ENCODE results near the gene SUMO3. TPM values are rescaled to one million over a fixed set of nuclear protein-coding genes. Genes with fewer than 3 reads are reported as not detected.

Gene SUMO3
- total RNA-seq, 1 experiment from 2014 or later: 82.9 TPM

- peaks cover 0 to 10% (median 9%) of the 10 kb centered on the region in 3 experiments; a peak in 3 of 7 replicates for H3K36me3 Mint-ChIP-seq (ENCODE audit: insufficient read depth in 1 of 3, low read depth in 3 of 3)
- no peak overlapping the region for H2BK5ac ChIP-seq (ENCODE audit: insufficient read length, low read length)
- H3T11ph ChIP-seq (ENCODE audit: low read length): no peak overlapping the region
- H3K27me3 Mint-ChIP-seq (ENCODE audit: low read depth): peaks cover 12% of the 10 kb centered on the region
- no peaks in the 10 kb centered on the region for H3K79me2 ChIP-seq (ENCODE audit: insufficient read depth, low read length)
- H3K23me2 ChIP-seq (ENCODE audit: insufficient read length, low read depth, low read length, poor library complexity, severe bottlenecking): no peaks in the 10 kb centered on the region
- H3K4me1 ChIP-seq (ENCODE audit: insufficient read depth, low read length): no peaks in the 10 kb centered on the region
- no peak for TF ChIP-seq CTCF (conservative IDR thresholded peaks at IDR 0.05)
- no peak overlapping the region for H3K56ac ChIP-seq (ENCODE audit: insufficient read length, low read depth, low read length)
- no peak overlapping the region for H3K4ac ChIP-seq (ENCODE audit: low read depth, low read length)
- H3K27ac Mint-ChIP-seq: no peak overlapping the region
- no peak overlapping the region for H3K4me3 Mint-ChIP-seq
- H2AK5ac ChIP-seq (ENCODE audit: insufficient read length, low read length): no peak overlapping the region
- DNase-seq: peak; percentile 42
- WGBS (ENCODE audit: extremely low coverage, insufficient read length, low lambda C conversion rate): no CpG with 5 or more reads among the region's 26 CpGs
- H3K4me2 ChIP-seq (ENCODE audit: insufficient read depth, insufficient read length, low read length): no peak overlapping the region
- H4K91ac ChIP-seq (ENCODE audit: insufficient read length, low read depth, low read length): no peak overlapping the region
- H4K20me1 ChIP-seq (ENCODE audit: control insufficient read depth, insufficient read depth, insufficient read length): no peaks in the 10 kb centered on the region
- H2BK120ac ChIP-seq (ENCODE audit: low read depth, low read length, poor library complexity, severe bottlenecking): no peak overlapping the region
- no peaks in the 10 kb centered on the region for H3K27me3 ChIP-seq (ENCODE audit: insufficient read depth, low read length)
- H2BK12ac ChIP-seq (ENCODE audit: insufficient read length, low read depth, low read length): no peak overlapping the region
- no peak overlapping the region for H2BK15ac ChIP-seq (ENCODE audit: low read depth, low read length)
- H3K9me3 Mint-ChIP-seq: peaks cover 0 to 6% of the 10 kb centered on the region in 2 experiments; a peak in 3 of 5 replicates
- no peak overlapping the region for H3K27ac ChIP-seq (ENCODE audit: insufficient read length, low read depth, low read length)
- H3K9me3 ChIP-seq (ENCODE audit: control insufficient read depth, low read depth, low read length): no peaks in the 10 kb centered on the region
- no peak overlapping the region for H4K8ac ChIP-seq (replicated peaks; ENCODE audit: insufficient read length, low read depth, low read length)
- H3K14ac ChIP-seq (ENCODE audit: insufficient read depth, low read length): no peak overlapping the region; the same call in 1 of the 2 replicates
- no peak overlapping the region for H4K5ac ChIP-seq (ENCODE audit: insufficient read length, low read depth, low read length)
- peaks cover 18 to 21% of the 10 kb centered on the region in 2 experiments for H3K4me1 Mint-ChIP-seq
- no peak overlapping the region for H2AFZ ChIP-seq (ENCODE audit: low read length)
- H3K23ac ChIP-seq (ENCODE audit: insufficient read length, low read depth, low read length): no peak overlapping the region
- no peak overlapping the region for H3K18ac ChIP-seq (ENCODE audit: insufficient read length, low read depth, low read length)
- no peak overlapping the region for H3K9ac ChIP-seq (ENCODE audit: extremely low read depth, insufficient read length, low read length)
- no peak overlapping the region for H2BK20ac ChIP-seq (ENCODE audit: low read depth, low read length, poor library complexity, severe bottlenecking)
- no peaks in the 10 kb centered on the region for H3K79me1 ChIP-seq (ENCODE audit: insufficient read depth, low read depth, low read length, poor library complexity, severe bottlenecking)
These were observed 58.9 kb downstream of the SUMO3 start for GRCh38 chr21:44758781-44759627.
